Right atrium auricular region (tissue), 2 donors: ENCODE data around the gene TRPM3. TPM values are rescaled to one million over a fixed set of nuclear protein-coding genes. Genes with fewer than 3 reads are reported as not detected.

ENCODE experiments used
- DNase-seq: peaks from one replicate; pipeline ENCODE4 v3.0.0-alpha.2; 2019; ENCODE audit warnings: low spot score
- H3K27ac ChIP-seq, 2 donors: fragments of 200-600 bp; sonication (generic); 1 replicate in 1 of 2; 2 replicates in 1 of 2; pipeline ENCODE4 v1.5.1; 2016 to 2019
- H3K27me3 ChIP-seq, 2 donors: fragments of 200-600 bp; sonication (generic); one replicate each; pipeline versions ENCODE4 v1.5.1 to v1.6.0; 2017 to 2019
- H3K36me3 ChIP-seq: fragments of 200-600 bp; sonication (generic); one replicate; pipeline ENCODE4 v1.5.1; 2016
- H3K4me1 ChIP-seq, 2 donors: fragments of 200-600 bp; sonication (generic); one replicate each; pipeline versions ENCODE4 v1.5.1 to v1.6.0; 2017 to 2019
- H3K4me3 ChIP-seq, 2 donors: fragments of 200-600 bp; sonication (generic); 1 replicate in 1 of 2; 2 replicates in 1 of 2; pipeline ENCODE4 v1.5.1; 2017 to 2019; ENCODE audit warnings: mild to moderate bottlenecking in 1 of 2, moderate library complexity in 1 of 2
- H3K9me3 ChIP-seq, 2 donors: fragments of 200-600 bp; sonication (generic); one replicate each; pipeline ENCODE4 v1.5.1; 2019
- total RNA-seq, 2 donors: library from RNA; depleted of rRNA; stranded (reverse); fragments of >200 nt; gene quantifications; one replicate each; pipeline ENCODE4 v1.1.0, GENCODE V29; 2016
- TF ChIP-seq, protein P1 (sequence below), 2 donors: fragments of 200-600 bp; sonication (generic); IDR thresholded peaks; one replicate each; pipeline ENCODE4 v1.5.1; 2019; ENCODE audit warnings: antibody characterized with exemption in 2 of 2

The TRPM3 gene
- total RNA-seq, 2 donors from 2014 or later, result 0.59 to 1.5 TPM

DNA sequence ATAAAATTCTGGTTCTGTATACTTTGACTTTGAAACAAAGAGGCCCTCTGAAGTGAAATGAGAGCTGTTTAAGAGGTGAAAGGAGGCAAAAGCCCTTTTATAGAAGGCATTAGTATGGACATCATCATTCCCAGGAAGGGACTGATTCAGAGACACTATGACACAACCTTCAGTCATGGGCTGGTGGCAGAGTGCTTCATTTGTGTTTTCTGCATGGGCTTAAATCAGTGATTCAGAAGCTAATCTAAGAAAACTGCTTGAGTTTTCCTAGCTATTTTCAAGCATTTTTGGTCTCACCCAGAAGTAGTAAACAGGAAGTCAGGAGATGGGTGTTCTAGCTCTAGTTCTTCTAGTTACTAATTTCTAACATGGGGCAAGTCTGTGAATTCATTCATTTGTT lies 288.9 kb downstream of the TRPM3 start:
- DNase-seq, result no peak
- H3K36me3 ChIP-seq, result no peaks in the 10 kb centered on the region

DNA sequence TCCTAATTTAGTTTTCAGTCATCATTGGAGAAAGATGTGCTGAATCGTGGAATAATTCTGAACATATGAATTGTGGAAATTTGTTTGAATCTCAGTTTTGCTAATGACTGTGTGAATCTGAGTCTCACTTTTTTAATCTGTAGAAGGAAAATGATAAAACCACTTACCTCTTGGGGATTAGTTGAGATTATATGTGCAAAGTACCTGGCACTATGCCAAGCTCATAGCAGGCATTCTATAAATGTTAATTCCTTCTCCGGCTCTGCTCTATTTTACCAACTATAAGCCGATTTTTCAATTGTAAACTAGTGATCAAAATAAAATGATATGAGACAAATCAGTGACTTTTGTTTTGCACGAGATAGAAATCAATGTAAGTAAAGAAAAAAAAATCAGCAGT lies 290.8 kb downstream of the TRPM3 start:
- TF ChIP-seq, protein P1, sequence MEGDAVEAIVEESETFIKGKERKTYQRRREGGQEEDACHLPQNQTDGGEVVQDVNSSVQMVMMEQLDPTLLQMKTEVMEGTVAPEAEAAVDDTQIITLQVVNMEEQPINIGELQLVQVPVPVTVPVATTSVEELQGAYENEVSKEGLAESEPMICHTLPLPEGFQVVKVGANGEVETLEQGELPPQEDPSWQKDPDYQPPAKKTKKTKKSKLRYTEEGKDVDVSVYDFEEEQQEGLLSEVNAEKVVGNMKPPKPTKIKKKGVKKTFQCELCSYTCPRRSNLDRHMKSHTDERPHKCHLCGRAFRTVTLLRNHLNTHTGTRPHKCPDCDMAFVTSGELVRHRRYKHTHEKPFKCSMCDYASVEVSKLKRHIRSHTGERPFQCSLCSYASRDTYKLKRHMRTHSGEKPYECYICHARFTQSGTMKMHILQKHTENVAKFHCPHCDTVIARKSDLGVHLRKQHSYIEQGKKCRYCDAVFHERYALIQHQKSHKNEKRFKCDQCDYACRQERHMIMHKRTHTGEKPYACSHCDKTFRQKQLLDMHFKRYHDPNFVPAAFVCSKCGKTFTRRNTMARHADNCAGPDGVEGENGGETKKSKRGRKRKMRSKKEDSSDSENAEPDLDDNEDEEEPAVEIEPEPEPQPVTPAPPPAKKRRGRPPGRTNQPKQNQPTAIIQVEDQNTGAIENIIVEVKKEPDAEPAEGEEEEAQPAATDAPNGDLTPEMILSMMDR (IDR thresholded peaks at IDR 0.05), result no peak
- no peaks in the 10 kb centered on the region for H3K4me1 ChIP-seq
- no peaks in the 10 kb centered on the region for H3K36me3 ChIP-seq
- H3K9me3 ChIP-seq, result no peaks in the 10 kb centered on the region
- H3K4me3 ChIP-seq, result no peak overlapping the region
- H3K27me3 ChIP-seq, result no peaks in the 10 kb centered on the region
- H3K27ac ChIP-seq, result no peak overlapping the region
- DNase-seq, result no peak

More for the DNA sequence above, 288.9 kb downstream of the TRPM3 start:
- TF ChIP-seq, protein P1 (IDR thresholded peaks at IDR 0.05), result no peak
- Histone ChIP-seq H3K4me1 (no peaks in the 10 kb centered on the region), H3K27me3 (no peaks in the 10 kb centered on the region), H3K27ac (no peak overlapping the region), H3K4me3 (no peak overlapping the region), H3K9me3 (no peaks in the 10 kb centered on the region)

DNA sequence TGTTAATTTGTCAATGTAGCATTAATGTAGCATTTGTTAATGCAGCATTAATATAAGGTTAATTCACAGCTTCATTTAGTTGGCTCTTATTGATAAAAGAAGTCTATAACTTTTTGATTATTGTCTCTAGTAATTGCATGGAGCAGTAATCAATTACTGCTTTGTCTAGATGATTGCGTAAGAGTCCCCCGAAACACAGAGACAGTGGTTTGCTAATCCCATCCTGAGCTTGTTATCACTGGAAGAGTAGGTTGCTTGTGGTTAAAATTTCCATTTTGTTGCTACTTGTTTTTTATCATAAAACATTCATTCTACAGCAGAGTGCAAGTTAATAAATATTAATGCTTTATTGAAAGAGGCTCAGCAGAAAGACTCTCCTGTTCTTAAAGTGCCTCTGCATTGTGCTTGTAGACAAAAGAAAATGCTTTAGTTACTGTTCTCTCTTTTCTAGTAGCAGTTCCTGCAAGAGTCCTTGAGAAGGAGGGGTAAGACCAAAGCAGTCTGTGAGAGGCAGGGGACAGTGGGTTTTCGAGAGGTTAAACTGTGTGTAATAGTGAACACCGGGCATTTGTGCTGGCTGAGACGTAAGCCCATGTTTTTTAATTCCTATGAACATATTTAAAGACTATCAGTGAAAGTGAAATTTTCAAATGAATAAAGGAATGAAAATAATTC lies 291.7 kb downstream of the TRPM3 start:
- Histone ChIP-seq H3K9me3 (no peaks in the 10 kb centered on the region), H3K4me1 (no peaks in the 10 kb centered on the region), H3K27me3 (no peaks in the 10 kb centered on the region), H3K4me3 (no peak overlapping the region), H3K36me3 (no peaks in the 10 kb centered on the region), H3K27ac (no peak overlapping the region)
- DNase-seq, result no peak
- TF ChIP-seq, protein P1 (IDR thresholded peaks at IDR 0.05), result no peak

DNA sequence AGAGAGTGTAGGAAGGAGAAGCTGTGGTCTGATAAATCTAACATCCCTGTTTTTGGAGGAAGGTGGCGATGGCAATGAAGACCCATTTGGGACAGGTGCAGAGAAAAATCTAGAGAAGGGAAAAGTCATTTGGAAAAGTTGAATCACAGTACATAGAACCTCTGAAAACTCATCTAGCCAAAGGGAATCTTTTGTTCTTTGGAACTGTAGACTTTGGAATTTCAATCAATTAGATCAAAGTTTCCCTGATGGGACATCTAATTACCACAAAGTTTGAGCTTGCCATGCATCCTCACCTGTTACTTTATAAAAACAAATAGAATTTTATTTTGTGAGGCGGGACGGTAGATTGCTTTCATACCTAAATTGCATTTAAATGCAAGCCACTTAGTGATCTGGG lies 294.9 kb downstream of the TRPM3 start:
- Histone ChIP-seq H3K36me3 (no peaks in the 10 kb centered on the region), H3K4me3 (no peak overlapping the region), H3K4me1 (no peaks in the 10 kb centered on the region), H3K27me3 (no peaks in the 10 kb centered on the region), H3K9me3 (no peaks in the 10 kb centered on the region), H3K27ac (no peak overlapping the region)
- TF ChIP-seq, protein P1 (IDR thresholded peaks at IDR 0.05), result no peak
- DNase-seq, result no peak

DNA sequence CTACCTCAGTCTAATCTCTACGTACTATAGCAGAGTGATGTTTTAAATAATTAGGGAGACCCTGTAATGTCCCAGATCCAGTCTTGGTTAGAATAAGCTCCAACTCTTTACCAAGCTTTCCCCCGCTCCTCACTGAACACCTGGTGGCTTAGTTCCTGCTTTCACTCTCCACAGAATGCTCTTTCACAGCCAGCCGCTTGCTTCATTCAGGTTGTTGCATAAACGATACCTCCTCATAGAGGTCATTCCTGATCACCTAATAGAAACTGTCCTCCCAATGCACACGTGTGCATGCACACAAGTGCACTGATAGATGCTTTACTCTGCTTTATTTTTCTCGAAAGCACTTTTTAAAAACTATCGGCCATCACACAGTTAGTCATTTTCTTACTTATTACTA lies 298.1 kb downstream of the TRPM3 start:
- no peak for DNase-seq
- H3K4me3 ChIP-seq, result no peak overlapping the region
- TF ChIP-seq, protein P1 (IDR thresholded peaks at IDR 0.05), result no peak

DNA sequence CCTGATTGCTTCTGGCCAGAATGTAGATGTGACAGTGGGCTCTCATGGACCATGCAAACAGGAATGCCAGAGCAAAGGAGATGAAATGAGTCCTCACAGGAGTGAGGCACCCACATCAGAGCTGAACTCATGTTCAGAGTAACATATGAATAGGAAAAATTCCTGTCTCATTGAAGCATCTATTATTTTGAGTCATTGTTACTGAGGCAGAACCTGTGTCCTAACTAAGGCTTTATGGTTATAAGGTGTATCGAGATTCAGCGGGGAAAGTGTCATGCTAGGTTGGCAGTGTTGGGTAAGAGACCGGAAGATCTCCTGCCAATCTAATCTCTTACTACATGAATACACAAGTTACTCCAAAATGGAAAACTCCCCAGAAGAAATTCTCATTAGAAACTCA lies 304.1 kb downstream of the TRPM3 start:
- Histone ChIP-seq H3K36me3 (no peaks in the 10 kb centered on the region), H3K9me3 (no peaks in the 10 kb centered on the region), H3K4me1 (no peaks in the 10 kb centered on the region), H3K4me3 (no peak overlapping the region), H3K27me3 (no peaks in the 10 kb centered on the region), H3K27ac (no peak overlapping the region)
- DNase-seq, result no peak
- TF ChIP-seq, protein P1 (IDR thresholded peaks at IDR 0.05), result no peak

More for the DNA sequence above, 298.1 kb downstream of the TRPM3 start:
- H3K9me3 ChIP-seq, result no peaks in the 10 kb centered on the region
- no peaks in the 10 kb centered on the region for H3K36me3 ChIP-seq
- no peaks in the 10 kb centered on the region for H3K27me3 ChIP-seq
- no peaks in the 10 kb centered on the region for H3K4me1 ChIP-seq
- H3K27ac ChIP-seq, result no peak overlapping the region
